ENCODE results near the gene L3MBTL3.
A peak's percentile ranks its signal among the peaks of the same experiment; 100 is the strongest.
"Not testable (repeated sequence)": the region's sequence is repeated elsewhere in the genome, so short reads cannot be mapped to it uniquely, and the experiment has no call there.

The L3MBTL3 gene

GRCh38 chr6:130143709-130144108, 125.3 kb downstream of the L3MBTL3 start:
- DNase-seq = no peak

- no peak for DNase-seq
Measured at GRCh38 chr6:130147111-130147510, 128.7 kb downstream of the L3MBTL3 start.

GRCh38 chr6:130148181-130148580, 129.8 kb downstream of the L3MBTL3 start:
- DNase-seq = peak; percentile 38

- DNase-seq = not testable (repeated sequence)
Measured at GRCh38 chr6:130149016-130149415, 130.6 kb downstream of the L3MBTL3 start.

- DNase-seq = no peak
Measured at GRCh38 chr6:130150906-130151305, 132.5 kb downstream of the L3MBTL3 start.

GRCh38 chr6:130152908-130153510, 134.6 kb downstream of the L3MBTL3 start:
- no peak for DNase-seq

- no peak for DNase-seq
Measured at GRCh38 chr6:130156908-130157307, 138.5 kb downstream of the L3MBTL3 start.

- DNase-seq = peak; percentile 33
Measured at GRCh38 chr6:130158056-130158455, 139.7 kb downstream of the L3MBTL3 start.

- no peak for DNase-seq
Measured at GRCh38 chr6:130158548-130158947, 140.2 kb downstream of the L3MBTL3 start.

GRCh38 chr6:130159956-130160355, 141.6 kb downstream of the L3MBTL3 start:
- DNase-seq = no peak

GRCh38 chr6:130161683-130162404, 143.5 kb downstream of the L3MBTL3 start:
- no peak for DNase-seq

- DNase-seq = no peak
Measured at GRCh38 chr6:130162421-130162820, 144.0 kb downstream of the L3MBTL3 start.

GRCh38 chr6:130163266-130163665, 144.9 kb downstream of the L3MBTL3 start:
- DNase-seq = no peak

GRCh38 chr6:130164251-130164650, 145.9 kb downstream of the L3MBTL3 start:
- DNase-seq = no peak

- DNase-seq = no peak
Measured at GRCh38 chr6:130167655-130168054, 149.3 kb downstream of the L3MBTL3 start.

GRCh38 chr6:130170160-130170559, 151.8 kb downstream of the L3MBTL3 start:
- DNase-seq = not testable (repeated sequence)

GRCh38 chr6:130173377-130174004, 155.1 kb downstream of the L3MBTL3 start:
- DNase-seq = not testable (repeated sequence)

- no peak for DNase-seq
Measured at GRCh38 chr6:130176378-130176777, 158.0 kb downstream of the L3MBTL3 start.

GRCh38 chr6:130178692-130179091, 160.3 kb downstream of the L3MBTL3 start:
- no peak for DNase-seq

- DNase-seq = no peak
Measured at GRCh38 chr6:130182466-130182865, 164.1 kb downstream of the L3MBTL3 start.

- DNase-seq = no peak
Measured at GRCh38 chr6:130183271-130184222, 165.2 kb downstream of the L3MBTL3 start.

- DNase-seq = no peak
Measured at GRCh38 chr6:130185658-130186057, 167.3 kb downstream of the L3MBTL3 start.
